Hepatocyte (in vitro differentiated cells): ENCODE data around the gene CHSY1. TPM values are rescaled to one million over a fixed set of nuclear protein-coding genes. Genes with fewer than 3 reads are reported as not detected.
A peak's percentile ranks its signal among the peaks of the same experiment; 100 is the strongest.

ENCODE experiments used
- DNase-seq: peaks from one replicate; pipeline ENCODE4 v3.0.0-alpha.2; 2016; ENCODE audit warnings: low spot score
- H2AFZ ChIP-seq: fragments of 200-600 bp; sonication (generic); 2 replicates; pipeline ENCODE4 v1.6.0; 2016; ENCODE audit warnings: antibody characterized with exemption, mild to moderate bottlenecking
- H3K27ac ChIP-seq: fragments of 200-600 bp; sonication (generic); 2 replicates; pipeline ENCODE4 v1.5.1; 2016; ENCODE audit warnings: mild to moderate bottlenecking
- H3K27me3 ChIP-seq: fragments of 200-600 bp; sonication (generic); 2 replicates; pipeline ENCODE4 v1.6.1; 2016
- H3K36me3 ChIP-seq: fragments of 200-600 bp; sonication (generic); replicated peaks from 2 replicates; pipeline ENCODE4 v1.5.1; 2016; ENCODE audit warnings: low read depth; ENCODE audit not compliant: insufficient read depth
- H3K4me1 ChIP-seq: fragments of 200-600 bp; sonication (generic); 2 replicates; pipeline ENCODE4 v1.5.1; 2016; ENCODE audit warnings: mild to moderate bottlenecking, moderate library complexity; ENCODE audit not compliant: insufficient read depth
- H3K4me2 ChIP-seq: fragments of 200-600 bp; sonication (generic); 2 replicates; pipeline ENCODE4 v1.6.0; 2016
- H3K4me3 ChIP-seq: fragments of 200-600 bp; sonication (generic); 2 replicates; pipeline ENCODE4 v1.5.1; 2016; ENCODE audit warnings: mild to moderate bottlenecking
- H3K79me2 ChIP-seq: fragments of 200-600 bp; sonication (generic); 2 replicates; pipeline ENCODE4 v1.6.0; 2017; ENCODE audit warnings: mild to moderate bottlenecking
- H3K9me2 ChIP-seq: fragments of 200-600 bp; sonication (generic); replicated peaks from 2 replicates; pipeline ENCODE4 v1.6.0; 2017; ENCODE audit warnings: mild to moderate bottlenecking; ENCODE audit not compliant: insufficient read depth
- H3K9me3 ChIP-seq: fragments of 200-600 bp; sonication (generic); 2 replicates; pipeline ENCODE4 v1.5.1; 2016; ENCODE audit warnings: low read depth, mild to moderate bottlenecking
- H4K20me1 ChIP-seq: fragments of 200-600 bp; sonication (generic); 2 replicates; pipeline ENCODE4 v1.6.0; 2016; ENCODE audit warnings: mild to moderate bottlenecking; ENCODE audit not compliant: insufficient read depth, poor library complexity, severe bottlenecking
- EZH2 ChIP-seq: fragments of 200-600 bp; sonication (generic); IDR thresholded peaks from 2 replicates; pipeline ENCODE4 v1.6.1; 2016; ENCODE audit warnings: antibody characterized with exemption, mild to moderate bottlenecking, borderline replicate concordance
- EZH2phosphoT487 ChIP-seq: fragments of 200-600 bp; sonication (generic); IDR thresholded peaks from one replicate; pipeline ENCODE4 v1.6.1; 2018; ENCODE audit warnings: antibody characterized with exemption, mild to moderate bottlenecking, low read depth, moderate library complexity; ENCODE audit not compliant: unreplicated experiment, severe bottlenecking
- WGBS: methylation state at CpG from one replicate; pipeline ENCODE4 v1.1.6; 2016; ENCODE audit warnings: low lambda C conversion rate; ENCODE audit errors: missing lambda C conversion rate; 5-methylcytosine and 5-hydroxymethylcytosine counted together
- polyA plus RNA-seq: library from polyadenylated mRNA; unstranded; fragments of >200 nt; fragmentation: Nextera tagmentation; extraction: Ambion mirVana; gene quantifications from 2 replicates; pipeline ENCODE4 v1.2.1, GENCODE V29; 2016
- total RNA-seq: library from RNA; depleted of rRNA; stranded (reverse); fragments of >200 nt; gene quantifications from 2 replicates; pipeline ENCODE4 v1.2.3, GENCODE V29; 2014
- TF ChIP-seq, protein P1 (sequence below): fragments of 200-600 bp; sonication (generic); IDR thresholded peaks from 2 replicates; pipeline ENCODE4 v1.5.1; 2016; ENCODE audit warnings: antibody characterized with exemption, mild to moderate bottlenecking; ENCODE audit not compliant: poor library complexity

CHSY1 gene
- total and polyA plus RNA-seq, 2 experiments from 2014 or later, result 22.5 to 27.8 TPM

- no peak overlapping the region for H3K4me2 ChIP-seq
- no peak for TF ChIP-seq EZH2phosphoT487
- TF ChIP-seq, protein P1, sequence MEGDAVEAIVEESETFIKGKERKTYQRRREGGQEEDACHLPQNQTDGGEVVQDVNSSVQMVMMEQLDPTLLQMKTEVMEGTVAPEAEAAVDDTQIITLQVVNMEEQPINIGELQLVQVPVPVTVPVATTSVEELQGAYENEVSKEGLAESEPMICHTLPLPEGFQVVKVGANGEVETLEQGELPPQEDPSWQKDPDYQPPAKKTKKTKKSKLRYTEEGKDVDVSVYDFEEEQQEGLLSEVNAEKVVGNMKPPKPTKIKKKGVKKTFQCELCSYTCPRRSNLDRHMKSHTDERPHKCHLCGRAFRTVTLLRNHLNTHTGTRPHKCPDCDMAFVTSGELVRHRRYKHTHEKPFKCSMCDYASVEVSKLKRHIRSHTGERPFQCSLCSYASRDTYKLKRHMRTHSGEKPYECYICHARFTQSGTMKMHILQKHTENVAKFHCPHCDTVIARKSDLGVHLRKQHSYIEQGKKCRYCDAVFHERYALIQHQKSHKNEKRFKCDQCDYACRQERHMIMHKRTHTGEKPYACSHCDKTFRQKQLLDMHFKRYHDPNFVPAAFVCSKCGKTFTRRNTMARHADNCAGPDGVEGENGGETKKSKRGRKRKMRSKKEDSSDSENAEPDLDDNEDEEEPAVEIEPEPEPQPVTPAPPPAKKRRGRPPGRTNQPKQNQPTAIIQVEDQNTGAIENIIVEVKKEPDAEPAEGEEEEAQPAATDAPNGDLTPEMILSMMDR, result no peak
- no peak for TF ChIP-seq EZH2
- DNase-seq, result no peak
- 72% methylated on average over 21 of the region's 22 CpGs for WGBS
- peak overlapping the region; percentile 8 for H3K27ac ChIP-seq
- H3K9me3 ChIP-seq, result no peaks in the 10 kb centered on the region
- H3K4me1 ChIP-seq, result no peaks in the 10 kb centered on the region
- H3K36me3 ChIP-seq, result no peaks in the 10 kb centered on the region
- H3K27me3 ChIP-seq, result no peaks in the 10 kb centered on the region
- H3K9me2 ChIP-seq, result no peaks in the 10 kb centered on the region
- no peaks in the 10 kb centered on the region for H4K20me1 ChIP-seq
- H3K79me2 ChIP-seq, result no peaks in the 10 kb centered on the region
- no peak overlapping the region for H3K4me3 ChIP-seq
- no peak overlapping the region for H2AFZ ChIP-seq
These were observed 112.7 kb downstream of the CHSY1 start for GRCh38 chr15:101138913-101139880.

GRCh38 chr15:101138086-101138660, 113.7 kb downstream of the CHSY1 start:
- H3K27me3 ChIP-seq, result no peaks in the 10 kb centered on the region
- no peak overlapping the region for H3K4me2 ChIP-seq
- H3K36me3 ChIP-seq, result no peaks in the 10 kb centered on the region
- no peak overlapping the region for H2AFZ ChIP-seq
- DNase-seq, result no peak
- H3K9me3 ChIP-seq, result no peaks in the 10 kb centered on the region
- no peak overlapping the region for H3K4me3 ChIP-seq
- H3K9me2 ChIP-seq, result no peaks in the 10 kb centered on the region
- TF ChIP-seq, protein P1, result no peak
- TF ChIP-seq EZH2 (no peak), EZH2phosphoT487 (no peak)
- H3K4me1 ChIP-seq, result no peaks in the 10 kb centered on the region
- H4K20me1 ChIP-seq, result no peaks in the 10 kb centered on the region
- WGBS, result 91% methylated on average over 14 of the region's 14 CpGs
- H3K27ac ChIP-seq, result no peak overlapping the region
- H3K79me2 ChIP-seq, result no peaks in the 10 kb centered on the region

GRCh38 chr15:101137312-101137940, 114.4 kb downstream of the CHSY1 start:
- Histone ChIP-seq H3K4me2 (no peak overlapping the region), H3K79me2 (no peaks in the 10 kb centered on the region), H3K9me3 (no peaks in the 10 kb centered on the region), H3K4me1 (no peaks in the 10 kb centered on the region), H4K20me1 (no peaks in the 10 kb centered on the region), H3K4me3 (no peak overlapping the region), H3K9me2 (no peaks in the 10 kb centered on the region), H3K27ac (no peak overlapping the region), H3K36me3 (no peaks in the 10 kb centered on the region), H2AFZ (no peak overlapping the region), H3K27me3 (no peaks in the 10 kb centered on the region)
- TF ChIP-seq EZH2, result no peak
- TF ChIP-seq EZH2phosphoT487, result no peak
- TF ChIP-seq, protein P1, result no peak
- WGBS, result 91% methylated on average over 15 of the region's 16 CpGs
- DNase-seq, result no peak
